ENCODE measurements around the gene ZNF740.

The ZNF740 gene

DNA sequence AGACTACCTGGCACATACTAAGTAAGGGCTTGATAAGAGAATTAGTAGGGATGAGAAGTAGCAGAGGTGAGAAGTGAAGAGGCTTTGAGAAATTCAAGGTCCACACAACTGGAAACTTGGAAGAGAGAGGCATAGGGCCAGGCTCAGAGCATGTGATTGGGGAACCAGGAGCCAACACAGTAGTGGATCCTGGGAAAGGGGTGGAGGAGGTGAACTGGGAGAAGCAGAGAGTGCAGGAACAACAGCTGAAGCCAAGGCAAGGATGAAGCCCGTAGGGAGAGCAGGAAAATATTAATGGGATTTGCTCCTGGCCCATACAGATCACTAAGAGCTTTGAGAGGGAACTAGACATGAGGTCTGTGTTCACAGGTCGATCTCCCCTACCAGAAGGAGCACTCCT lies 27.9 kb downstream of the ZNF740 start:
- no peak for TF ChIP-seq MAX (IDR thresholded peaks at IDR 0.05)
- no peak for TF ChIP-seq TAF1 (IDR thresholded peaks at IDR 0.05; ENCODE audit: low read depth)
- TF ChIP-seq RAD21 (IDR thresholded peaks at IDR 0.05; ENCODE audit: low read depth): no peak
- no peak for TF ChIP-seq USF1 (IDR thresholded peaks at IDR 0.05)
- TF ChIP-seq CEBPB (IDR thresholded peaks at IDR 0.05): no peak
- no peak for TF ChIP-seq FOXM1 (IDR thresholded peaks at IDR 0.05; ENCODE audit: borderline replicate concordance, low read depth)
- no peak for TF ChIP-seq TEAD4 (IDR thresholded peaks at IDR 0.05)
- no peak for TF ChIP-seq NFIC (IDR thresholded peaks at IDR 0.05)
- no peak for TF ChIP-seq YY1 (IDR thresholded peaks at IDR 0.05; ENCODE audit: low read depth)
- TF ChIP-seq CREB1 (IDR thresholded peaks at IDR 0.05; ENCODE audit: low read depth): no peak
- TF ChIP-seq EP300 (IDR thresholded peaks at IDR 0.05; ENCODE audit: borderline replicate concordance): no peak

GRCh38 chr12:53208877-53209463 lies 28.4 kb downstream of the ZNF740 start:
- TF ChIP-seq TCF12 (IDR thresholded peaks at IDR 0.05; ENCODE audit: low read depth) (no peak), TAF1 (IDR thresholded peaks at IDR 0.05; ENCODE audit: low read depth) (no peak)

- TF ChIP-seq MAX (IDR thresholded peaks at IDR 0.05): no peak
- TF ChIP-seq CEBPB (IDR thresholded peaks at IDR 0.05): no peak
- TF ChIP-seq USF1 (IDR thresholded peaks at IDR 0.05): no peak
- TF ChIP-seq FOXM1 (IDR thresholded peaks at IDR 0.05; ENCODE audit: borderline replicate concordance, low read depth): no peak
- no peak for TF ChIP-seq EP300 (IDR thresholded peaks at IDR 0.05; ENCODE audit: borderline replicate concordance)
- TF ChIP-seq TAF1 (IDR thresholded peaks at IDR 0.05; ENCODE audit: low read depth): no peak
- TF ChIP-seq EGR1 (IDR thresholded peaks at IDR 0.05): no peak
- no peak for TF ChIP-seq NFIC (IDR thresholded peaks at IDR 0.05)
- TF ChIP-seq REST (IDR thresholded peaks at IDR 0.05; ENCODE audit: low read depth): no peak
- no peak for TF ChIP-seq YY1 (IDR thresholded peaks at IDR 0.05; ENCODE audit: low read depth)
- no peak for TF ChIP-seq ZBTB7A (IDR thresholded peaks at IDR 0.05; ENCODE audit: low read depth)
- TF ChIP-seq TEAD4 (IDR thresholded peaks at IDR 0.05): no peak
- TF ChIP-seq TCF12 (IDR thresholded peaks at IDR 0.05; ENCODE audit: low read depth): no peak
These were observed 30.3 kb downstream of the ZNF740 start for GRCh38 chr12:53210843-53211242.

GRCh38 chr12:53211476-53212381 lies 31.2 kb downstream of the ZNF740 start:
- no peak for TF ChIP-seq EGR1 (IDR thresholded peaks at IDR 0.05)
- peak; percentile 47; the same call in 1 of the 2 replicates for TF ChIP-seq RAD21 (IDR thresholded peaks at IDR 0.05; ENCODE audit: low read depth)
- no peak for TF ChIP-seq MAX (IDR thresholded peaks at IDR 0.05)

DNA sequence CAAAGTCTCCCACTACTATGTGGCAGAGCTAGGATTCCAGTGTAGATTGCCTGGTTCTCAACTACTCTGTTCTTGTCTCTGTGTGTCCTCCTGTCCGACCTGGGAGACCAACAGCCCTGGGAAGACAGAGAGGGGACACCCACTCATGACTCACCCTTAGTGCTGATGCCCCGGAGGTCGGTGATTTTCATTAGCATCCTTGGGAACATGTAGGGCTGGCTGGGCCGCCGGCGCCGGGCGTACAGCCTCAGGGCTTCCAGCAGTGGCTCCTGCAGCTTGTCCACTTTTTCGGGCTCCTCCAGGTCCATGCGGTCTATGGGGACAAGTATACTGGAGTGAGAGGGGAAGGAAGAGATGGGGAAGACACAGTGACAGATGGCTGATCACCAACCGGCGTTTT lies 32.4 kb downstream of the ZNF740 start:
- no peak for TF ChIP-seq EP300 (IDR thresholded peaks at IDR 0.05; ENCODE audit: borderline replicate concordance)
- no peak for TF ChIP-seq YY1 (IDR thresholded peaks at IDR 0.05; ENCODE audit: low read depth)
- TF ChIP-seq RAD21 (IDR thresholded peaks at IDR 0.05; ENCODE audit: low read depth): no peak
- TF ChIP-seq EGR1 (IDR thresholded peaks at IDR 0.05): no peak
- no peak for TF ChIP-seq FOXM1 (IDR thresholded peaks at IDR 0.05; ENCODE audit: borderline replicate concordance, low read depth)
- no peak for TF ChIP-seq CREB1 (IDR thresholded peaks at IDR 0.05; ENCODE audit: low read depth)
- no peak for TF ChIP-seq CEBPB (IDR thresholded peaks at IDR 0.05)
- TF ChIP-seq TCF12 (IDR thresholded peaks at IDR 0.05; ENCODE audit: low read depth): no peak
- no peak for TF ChIP-seq TEAD4 (IDR thresholded peaks at IDR 0.05)
- TF ChIP-seq NFIC (IDR thresholded peaks at IDR 0.05): no peak

GRCh38 chr12:53213348-53213747 lies 32.8 kb downstream of the ZNF740 start:
- TF ChIP-seq YY1 (IDR thresholded peaks at IDR 0.05; ENCODE audit: low read depth) (peak; percentile 59; the same call in 1 of the 2 replicates), ZBTB7A (IDR thresholded peaks at IDR 0.05; ENCODE audit: low read depth) (peak; percentile 92), RAD21 (IDR thresholded peaks at IDR 0.05; ENCODE audit: low read depth) (peak; percentile 100), CEBPB (IDR thresholded peaks at IDR 0.05) (no peak)

DNA sequence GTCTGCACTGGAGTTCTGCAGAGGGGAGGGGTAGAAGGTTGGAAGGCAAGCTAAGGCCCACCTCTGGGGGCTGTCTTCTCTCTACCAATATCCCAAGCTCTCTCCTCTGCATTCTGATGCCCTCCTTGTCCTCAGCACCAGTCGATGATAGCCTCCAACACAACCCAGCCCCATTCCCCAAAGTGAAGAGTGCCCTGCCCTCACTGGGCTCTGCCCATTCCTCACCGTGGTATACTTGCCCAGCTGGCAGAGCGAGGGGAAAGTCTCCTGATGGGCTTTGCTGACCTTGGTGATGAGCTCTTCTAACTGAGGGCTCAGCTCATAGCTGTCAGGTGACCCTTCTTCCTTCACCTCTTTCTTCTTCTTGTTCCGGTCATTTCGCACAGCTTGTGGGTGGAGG lies 33.7 kb downstream of the ZNF740 start:
- TF ChIP-seq YY1 (IDR thresholded peaks at IDR 0.05; ENCODE audit: low read depth) (no peak), CEBPB (IDR thresholded peaks at IDR 0.05) (no peak), MAX (IDR thresholded peaks at IDR 0.05) (no peak), EP300 (IDR thresholded peaks at IDR 0.05; ENCODE audit: borderline replicate concordance) (no peak), RAD21 (IDR thresholded peaks at IDR 0.05; ENCODE audit: low read depth) (no peak), NFIC (IDR thresholded peaks at IDR 0.05) (no peak), REST (IDR thresholded peaks at IDR 0.05; ENCODE audit: low read depth) (no peak), TEAD4 (IDR thresholded peaks at IDR 0.05) (no peak)

All from Ishikawa (cell line).